Measurements from ENCODE around the gene STON2.

The STON2 gene

DNA sequence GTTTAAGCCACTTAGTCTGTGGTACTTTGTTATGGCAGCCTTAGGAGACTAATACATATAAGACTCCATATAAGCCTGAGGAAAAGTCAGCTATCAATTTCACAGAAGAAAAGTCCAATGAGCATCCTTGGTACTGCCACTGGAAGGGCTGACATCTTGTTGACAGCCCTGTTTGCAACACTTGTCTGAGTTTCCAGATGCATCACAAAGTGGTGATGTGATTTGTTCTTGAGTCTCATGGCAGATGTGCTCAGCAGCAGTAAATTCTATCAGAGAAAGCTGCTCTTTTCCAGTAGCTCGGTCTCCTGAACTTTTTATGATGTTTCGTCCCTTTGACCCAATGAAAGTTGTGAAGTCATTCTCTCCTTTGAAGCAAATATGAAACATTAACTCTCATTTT, 54.3 kb downstream of the STON2 start:
- Histone ChIP-seq H3K36me3 (ENCODE audit: control insufficient read depth, insufficient read depth, low read length) (no peaks in the 10 kb centered on the region), H3K27me3 (replicated peaks; ENCODE audit: control insufficient read depth, insufficient read depth, low read length) (no peaks in the 10 kb centered on the region), H3K4me3 (replicated peaks; ENCODE audit: low read depth, low read length) (no peak overlapping the region)
- no peak for TF ChIP-seq CTCF (IDR thresholded peaks at IDR 0.05; ENCODE audit: insufficient read depth, low read length, poor library complexity, severe bottlenecking)
- DNase-seq (ENCODE audit: extremely low read depth, insufficient read length) = no peak

- Histone ChIP-seq H3K36me3 (ENCODE audit: control insufficient read depth, insufficient read depth, low read length) (no peaks in the 10 kb centered on the region), H3K4me3 (replicated peaks; ENCODE audit: low read depth, low read length) (no peak overlapping the region), H3K27me3 (replicated peaks; ENCODE audit: control insufficient read depth, insufficient read depth, low read length) (no peaks in the 10 kb centered on the region)
- no peak for DNase-seq (ENCODE audit: extremely low read depth, insufficient read length)
- no peak for TF ChIP-seq CTCF (IDR thresholded peaks at IDR 0.05; ENCODE audit: insufficient read depth, low read length, poor library complexity, severe bottlenecking)
Measured at GRCh38 chr14:81344481-81345160, 55.5 kb downstream of the STON2 start.

DNA sequence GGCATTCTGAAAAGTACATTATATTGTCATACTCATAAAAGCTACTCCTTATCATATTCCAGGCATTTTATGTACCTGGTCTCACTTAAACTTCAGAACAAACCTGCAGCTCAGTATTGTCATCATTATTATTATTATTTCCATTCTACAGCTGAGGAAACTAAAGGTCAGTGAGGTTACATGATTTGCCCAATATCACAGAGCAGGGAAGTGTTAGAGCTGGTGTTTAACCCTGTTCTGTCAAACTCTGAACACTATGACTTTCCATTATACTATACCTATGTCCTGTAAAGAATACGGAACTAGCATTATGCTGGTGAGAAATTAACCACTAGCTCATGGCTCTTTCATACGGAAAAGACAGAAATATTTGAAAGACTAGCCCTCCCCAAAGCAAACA, 56.4 kb downstream of the STON2 start:
- H3K27me3 ChIP-seq (replicated peaks; ENCODE audit: control insufficient read depth, insufficient read depth, low read length) = no peaks in the 10 kb centered on the region; the same call in 1 of the 2 replicates
- H3K36me3 ChIP-seq (ENCODE audit: control insufficient read depth, insufficient read depth, low read length) = no peaks in the 10 kb centered on the region
- no peak overlapping the region for H3K4me3 ChIP-seq (replicated peaks; ENCODE audit: low read depth, low read length)
- TF ChIP-seq CTCF (IDR thresholded peaks at IDR 0.05; ENCODE audit: insufficient read depth, low read length, poor library complexity, severe bottlenecking) = no peak
- DNase-seq (ENCODE audit: extremely low read depth, insufficient read length) = no peak

GRCh38 chr14:81342850-81343580, 57.1 kb downstream of the STON2 start:
- TF ChIP-seq CTCF (IDR thresholded peaks at IDR 0.05; ENCODE audit: insufficient read depth, low read length, poor library complexity, severe bottlenecking) = no peak
- no peak for DNase-seq (ENCODE audit: extremely low read depth, insufficient read length)
- Histone ChIP-seq H3K27me3 (replicated peaks; ENCODE audit: control insufficient read depth, insufficient read depth, low read length) (no peaks in the 10 kb centered on the region; the same call in 1 of the 2 replicates), H3K36me3 (ENCODE audit: control insufficient read depth, insufficient read depth, low read length) (no peaks in the 10 kb centered on the region), H3K4me3 (replicated peaks; ENCODE audit: low read depth, low read length) (no peak overlapping the region)

DNA sequence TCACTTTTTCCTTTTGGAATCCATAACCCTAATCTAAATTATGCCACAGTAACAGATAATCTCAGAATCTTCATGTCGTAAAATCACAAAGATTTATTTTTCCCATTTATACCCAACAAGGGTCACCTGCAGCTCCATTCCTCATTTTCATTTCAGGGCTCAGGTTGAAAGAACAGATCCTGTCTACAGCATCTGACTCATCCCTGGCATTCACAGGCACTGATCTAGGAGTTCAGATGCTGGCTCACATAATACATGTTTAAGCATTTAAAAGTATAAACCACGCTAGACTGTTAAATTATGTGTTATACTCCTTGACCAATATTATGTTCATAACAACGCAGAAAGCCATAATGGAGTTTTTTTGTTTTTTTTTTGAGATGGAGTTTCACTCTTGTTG, 58.3 kb downstream of the STON2 start:
- no peak for DNase-seq (ENCODE audit: extremely low read depth, insufficient read length)
- no peak for TF ChIP-seq CTCF (IDR thresholded peaks at IDR 0.05; ENCODE audit: insufficient read depth, low read length, poor library complexity, severe bottlenecking)
- Histone ChIP-seq H3K36me3 (ENCODE audit: control insufficient read depth, insufficient read depth, low read length) (no peaks in the 10 kb centered on the region), H3K4me3 (replicated peaks; ENCODE audit: low read depth, low read length) (no peak overlapping the region), H3K27me3 (replicated peaks; ENCODE audit: control insufficient read depth, insufficient read depth, low read length) (no peaks in the 10 kb centered on the region; the same call in 1 of the 2 replicates)

Data from GM06990 (cell line).